OCI-LY7 (cell line): ENCODE results near the gene AXL. TPM values are rescaled to one million over a fixed set of nuclear protein-coding genes. Genes with fewer than 3 reads are reported as not detected.
"Not testable (repeated sequence)": the region's sequence is repeated elsewhere in the genome, so short reads cannot be mapped to it uniquely, and the experiment has no call there.

Experiments used
- BruUV-seq: library from RNA; stranded (reverse); fragments of 400-500 nt; replicated peaks from 2 replicates; lab custom pipeline; 2021; lab: Mats Ljungman, UMichigan
- CTCF ChIA-PET: fragments of 300-600 bp; sonication (Branson Sonifier 250); formaldehyde crosslinking; loops from one replicate; lab custom pipeline; 2022; ENCODE audit warnings: antibody characterized with exemption; ENCODE audit not compliant: unreplicated experiment; lab: Charles Lee
- POLR2A ChIA-PET: fragments of 300-600 bp; sonication (Branson Sonifier 250); formaldehyde crosslinking; loops from one replicate; lab custom pipeline; 2022; ENCODE audit warnings: antibody characterized with exemption; lab: Charles Lee
- DNase-seq: peaks from one replicate; pipeline ENCODE4 v3.0.0-alpha.2; 2015; ENCODE audit warnings: low spot score
- H2AFZ ChIP-seq: fragments of 200-600 bp; sonication (generic), shearing (Covaris generic); 2 replicates; pipeline ENCODE4 v1.6.1; 2014; ENCODE audit warnings: mild to moderate bottlenecking, antibody characterized with exemption, low read length, moderate library complexity
- H3K27ac ChIP-seq: fragments of 200-600 bp; sonication (generic); 2 replicates; pipeline ENCODE4 v1.5.1; 2014; ENCODE audit warnings: mixed run types, low read depth, mild to moderate bottlenecking, moderate library complexity, low read length, inconsistent platforms; ENCODE audit not compliant: poor library complexity, severe bottlenecking
- H3K36me3 ChIP-seq: fragments of 200-600 bp; sonication (generic); 2 replicates; pipeline ENCODE4 v1.6.1; 2014; ENCODE audit warnings: mild to moderate bottlenecking, antibody characterized with exemption, low read length, moderate library complexity, mixed read lengths; ENCODE audit not compliant: insufficient read depth
- H3K4me1 ChIP-seq: fragments of 200-600 bp; sonication (generic); 2 replicates; pipeline ENCODE4 v1.5.1; 2014; ENCODE audit warnings: mild to moderate bottlenecking, low read length; ENCODE audit not compliant: insufficient read depth, poor library complexity, severe bottlenecking
- H3K4me2 ChIP-seq: fragments of 200-600 bp; sonication (generic); 2 replicates; pipeline ENCODE4 v1.6.1; 2014; ENCODE audit warnings: mild to moderate bottlenecking, low read length
- H3K4me3 ChIP-seq: fragments of 200-600 bp; sonication (generic); 2 replicates; pipeline ENCODE4 v1.5.1; 2014; ENCODE audit warnings: mild to moderate bottlenecking, low read depth, low read length; ENCODE audit not compliant: poor library complexity, severe bottlenecking
- H3K79me2 ChIP-seq: fragments of 200-600 bp; sonication (generic); 2 replicates; pipeline ENCODE4 v1.6.1; 2016; ENCODE audit warnings: low read depth, mild to moderate bottlenecking, low read length, moderate library complexity, mixed read lengths; ENCODE audit not compliant: insufficient read depth
- H3K9me2 ChIP-seq: fragments of 200-600 bp; sonication (generic); 2 replicates; pipeline ENCODE4 v1.6.1; 2016; ENCODE audit warnings: mild to moderate bottlenecking, low read length, mixed read lengths; ENCODE audit not compliant: insufficient read depth
- H3K9me3 ChIP-seq: fragments of 200-600 bp; sonication (generic); 2 replicates; pipeline ENCODE4 v1.6.1; 2014; ENCODE audit warnings: mild to moderate bottlenecking, mixed run types, low read length, mixed read lengths
- H4K20me1 ChIP-seq: fragments of 200-600 bp; sonication (generic); 2 replicates; pipeline ENCODE4 v1.6.1; 2014; ENCODE audit warnings: mild to moderate bottlenecking, antibody characterized with exemption, low read length, moderate library complexity, mixed read lengths; ENCODE audit not compliant: insufficient read depth
- EZH2phosphoT487 ChIP-seq: fragments of 200-600 bp; sonication (generic); IDR thresholded peaks from 2 replicates; pipeline ENCODE4 v1.6.1; 2018; ENCODE audit warnings: low read depth, borderline replicate concordance, mild to moderate bottlenecking, mixed run types, antibody characterized with exemption, low read length, moderate library complexity, mixed read lengths
- intact Hi-C: fragments of 100-400 bp; cut with micrococcal nuclease; formaldehyde crosslinking; loops from one replicate; pipeline ENCODE4 v1.10.0; 2022; ENCODE audit not compliant: unreplicated experiment
- total RNA-seq, 2 experiments: library from RNA; depleted of rRNA in 1 of 2; stranded (reverse); fragments of >200 nt in 1 of 2; shearing (Covaris generic) in 1 of 2; gene quantifications; 2 replicates each; pipeline ENCODE4 v1.2.3, GENCODE V29; 2014 to 2022
- TF ChIP-seq, protein P1 (sequence below): fragments of 200-600 bp; sonication (generic); conservative IDR thresholded peaks from 2 replicates; pipeline ENCODE4 v1.5.1; 2014; ENCODE audit warnings: mild to moderate bottlenecking, antibody characterized with exemption, low read length, moderate library complexity, mixed read lengths

AXL gene
- total RNA-seq, 2 experiments from 2014 or later = not detected

DNA sequence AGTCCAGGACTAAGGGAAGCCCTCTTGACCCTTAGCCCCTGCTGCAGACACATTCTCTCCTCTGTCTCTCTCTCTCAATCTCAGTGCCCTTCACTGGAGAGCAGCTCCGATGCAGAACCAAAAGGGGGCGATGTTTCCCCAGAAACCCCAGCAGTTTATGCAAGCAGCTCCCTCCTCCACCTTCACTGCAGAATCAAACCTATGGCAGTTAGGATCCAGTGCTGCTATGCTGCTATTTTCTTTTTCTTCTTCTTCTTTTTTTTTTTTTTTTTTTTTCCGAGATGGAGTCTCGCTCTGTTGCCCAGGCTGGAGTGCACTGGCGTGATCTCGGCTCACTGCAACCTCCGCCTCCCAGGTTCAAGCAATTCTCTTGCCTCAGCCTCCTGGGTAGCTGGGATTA lies 14.7 kb upstream of the AXL start:
- H3K27ac ChIP-seq, CTCF ChIA-PET, H3K79me2 ChIP-seq, H3K4me3 ChIP-seq, H3K36me3 ChIP-seq, H2AFZ ChIP-seq, H3K4me2 ChIP-seq, H3K9me3 ChIP-seq, H3K4me1 ChIP-seq, BruUV-seq, H3K9me2 ChIP-seq, H4K20me1 ChIP-seq: not testable (repeated sequence)
- POLR2A ChIA-PET = interaction anchor here (0.7 kb wide), 1 partner anchor 401 kb away, joined by 4 read pairs; no protein-coding TSS in a partner anchor
- peak; percentile 78 for DNase-seq
- intact Hi-C loops = loop anchor here (1.0 kb wide), 2 partner anchors 58 to 104 kb away; no protein-coding TSS in a partner anchor
- TF ChIP-seq, protein P1, sequence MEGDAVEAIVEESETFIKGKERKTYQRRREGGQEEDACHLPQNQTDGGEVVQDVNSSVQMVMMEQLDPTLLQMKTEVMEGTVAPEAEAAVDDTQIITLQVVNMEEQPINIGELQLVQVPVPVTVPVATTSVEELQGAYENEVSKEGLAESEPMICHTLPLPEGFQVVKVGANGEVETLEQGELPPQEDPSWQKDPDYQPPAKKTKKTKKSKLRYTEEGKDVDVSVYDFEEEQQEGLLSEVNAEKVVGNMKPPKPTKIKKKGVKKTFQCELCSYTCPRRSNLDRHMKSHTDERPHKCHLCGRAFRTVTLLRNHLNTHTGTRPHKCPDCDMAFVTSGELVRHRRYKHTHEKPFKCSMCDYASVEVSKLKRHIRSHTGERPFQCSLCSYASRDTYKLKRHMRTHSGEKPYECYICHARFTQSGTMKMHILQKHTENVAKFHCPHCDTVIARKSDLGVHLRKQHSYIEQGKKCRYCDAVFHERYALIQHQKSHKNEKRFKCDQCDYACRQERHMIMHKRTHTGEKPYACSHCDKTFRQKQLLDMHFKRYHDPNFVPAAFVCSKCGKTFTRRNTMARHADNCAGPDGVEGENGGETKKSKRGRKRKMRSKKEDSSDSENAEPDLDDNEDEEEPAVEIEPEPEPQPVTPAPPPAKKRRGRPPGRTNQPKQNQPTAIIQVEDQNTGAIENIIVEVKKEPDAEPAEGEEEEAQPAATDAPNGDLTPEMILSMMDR = peak; percentile 82

DNA sequence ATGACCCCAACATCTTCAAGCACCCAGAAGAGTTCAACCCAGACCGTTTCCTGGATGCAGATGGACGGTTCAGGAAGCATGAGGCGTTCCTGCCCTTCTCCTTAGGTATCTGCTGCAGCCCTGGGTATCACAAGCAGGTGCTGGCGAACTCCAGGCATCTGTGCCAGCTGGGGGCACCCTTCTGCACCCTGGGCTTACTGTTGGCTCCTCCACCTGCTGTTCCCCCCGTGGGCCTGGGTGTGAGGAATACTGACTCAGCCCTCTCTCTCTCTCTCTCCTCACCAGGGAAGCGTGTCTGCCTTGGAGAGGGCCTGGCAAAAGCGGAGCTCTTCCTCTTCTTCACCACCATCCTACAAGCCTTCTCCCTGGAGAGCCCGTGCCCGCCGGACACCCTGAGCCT lies 13.0 kb upstream of the AXL start:
- no peaks in the 10 kb centered on the region for H3K9me2 ChIP-seq
- H4K20me1 ChIP-seq = no peaks in the 10 kb centered on the region
- no peak overlapping the region for H3K27ac ChIP-seq
- CTCF ChIA-PET = no interaction called here
- intact Hi-C loops = no loop called here
- no peaks in the 10 kb centered on the region for H3K79me2 ChIP-seq
- TF ChIP-seq, protein P1 = no peak
- no peak for TF ChIP-seq EZH2phosphoT487
- H3K9me3 ChIP-seq = no peaks in the 10 kb centered on the region
- no peak overlapping the region for H3K4me3 ChIP-seq
- POLR2A ChIA-PET = no interaction called here
- H3K4me1 ChIP-seq = no peaks in the 10 kb centered on the region
- no peak overlapping the region for H2AFZ ChIP-seq
- H3K36me3 ChIP-seq = no peaks in the 10 kb centered on the region
- H3K4me2 ChIP-seq = no peak overlapping the region
- BruUV-seq = no TSS peak
- no peak for DNase-seq

DNA sequence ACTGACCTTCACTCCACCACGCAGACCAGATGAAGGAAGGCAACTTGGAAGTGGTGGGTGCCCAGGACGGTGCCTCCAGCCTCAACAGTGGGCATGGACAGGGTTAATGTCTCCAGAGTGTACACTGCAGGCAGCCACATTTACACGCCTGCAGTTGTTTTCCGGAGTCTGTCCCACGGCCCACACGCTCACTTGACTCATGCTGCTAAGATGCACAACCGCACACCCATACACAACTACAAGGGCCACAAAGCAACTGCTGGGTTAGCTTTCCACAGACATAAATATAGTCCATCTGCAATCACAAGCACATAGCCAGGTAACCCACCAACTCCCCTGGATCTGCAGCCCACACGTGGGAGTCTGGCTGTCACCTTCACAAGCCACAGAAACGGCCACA lies 12.6 kb upstream of the AXL start:
- TF ChIP-seq, protein P1 = no peak
- TF ChIP-seq EZH2phosphoT487 = no peak
- CTCF ChIA-PET = no interaction called here
- H3K4me3 ChIP-seq = no peak overlapping the region
- no peaks in the 10 kb centered on the region for H4K20me1 ChIP-seq
- POLR2A ChIA-PET = no interaction called here
- no peaks in the 10 kb centered on the region for H3K36me3 ChIP-seq
- intact Hi-C loops = no loop called here
- H3K4me1 ChIP-seq = no peaks in the 10 kb centered on the region
- BruUV-seq = no TSS peak
- no peak overlapping the region for H3K27ac ChIP-seq
- H3K79me2 ChIP-seq = no peaks in the 10 kb centered on the region
- DNase-seq = no peak
- no peak overlapping the region for H3K4me2 ChIP-seq
- no peaks in the 10 kb centered on the region for H3K9me3 ChIP-seq
- no peak overlapping the region for H2AFZ ChIP-seq
- H3K9me2 ChIP-seq = no peaks in the 10 kb centered on the region
